Trophoblast cell (in vitro differentiated cells and primary cell): ENCODE results near the gene LMCD1.
A peak's percentile ranks its signal among the peaks of the same experiment; 100 is the strongest.

Experiments
- DNase-seq, 2 donors: peaks; one replicate each; pipeline ENCODE4 v3.0.0-alpha.2; 2016
- H2AFZ ChIP-seq: 2 replicates; pipeline ENCODE4 v1.6.1; 2013; ENCODE audit warnings: low read length, moderate library complexity, mild to moderate bottlenecking; ENCODE audit not compliant: insufficient read depth, poor library complexity
- H2AK5ac ChIP-seq: 2 replicates; pipeline ENCODE4 v1.6.1; 2013; ENCODE audit warnings: mild to moderate bottlenecking, low read length
- H2BK120ac ChIP-seq: 2 replicates; pipeline ENCODE4 v1.6.1; 2013; ENCODE audit warnings: low read length, mild to moderate bottlenecking, moderate library complexity; ENCODE audit not compliant: insufficient read depth, poor library complexity
- H2BK12ac ChIP-seq: 2 replicates; pipeline ENCODE4 v1.6.1; 2013; ENCODE audit warnings: mild to moderate bottlenecking, low read length, moderate library complexity
- H2BK5ac ChIP-seq: 2 replicates; pipeline ENCODE4 v1.6.1; 2013; ENCODE audit warnings: low read length, low read depth, moderate library complexity, mild to moderate bottlenecking; ENCODE audit not compliant: poor library complexity
- H3K14ac ChIP-seq: 2 replicates; pipeline ENCODE4 v1.6.1; 2013; ENCODE audit warnings: mild to moderate bottlenecking, low read length
- H3K18ac ChIP-seq: 2 replicates; pipeline ENCODE4 v1.6.1; 2013; ENCODE audit warnings: mild to moderate bottlenecking, low read length
- H3K23ac ChIP-seq: 2 replicates; pipeline ENCODE4 v1.6.1; 2013; ENCODE audit warnings: low read length
- H3K27ac ChIP-seq: 2 replicates; pipeline ENCODE4 v1.5.1; 2013; ENCODE audit warnings: low read depth, mild to moderate bottlenecking, inconsistent platforms, low read length, moderate library complexity
- H3K27me3 ChIP-seq: 2 replicates; pipeline ENCODE4 v1.6.1; 2013; ENCODE audit warnings: inconsistent platforms, mild to moderate bottlenecking, low read length, moderate library complexity; ENCODE audit not compliant: insufficient read depth
- H3K36me3 ChIP-seq, 2 experiments: 1 replicate in 1 of 2; 2 replicates in 1 of 2; pipeline ENCODE4 v1.6.1; 2013; ENCODE audit warnings: low read length in 2 of 2, mild to moderate bottlenecking in 2 of 2, moderate library complexity in 1 of 2; ENCODE audit not compliant: insufficient read depth in 2 of 2, control insufficient read depth in 1 of 2
- H3K4ac ChIP-seq: 2 replicates; pipeline ENCODE4 v1.6.1; 2013; ENCODE audit warnings: low read depth, mild to moderate bottlenecking, low read length, moderate library complexity
- H3K4me1 ChIP-seq, 2 experiments: 1 replicate in 1 of 2; 2 replicates in 1 of 2; pipeline ENCODE4 v1.6.1; 2013; ENCODE audit warnings: low read length in 2 of 2, mild to moderate bottlenecking in 2 of 2, moderate library complexity in 1 of 2; ENCODE audit not compliant: insufficient read depth in 2 of 2, control insufficient read depth in 1 of 2
- H3K4me2 ChIP-seq: 2 replicates; pipeline ENCODE4 v1.6.1; 2013; ENCODE audit warnings: inconsistent platforms, mild to moderate bottlenecking, low read length, moderate library complexity
- H3K4me3 ChIP-seq: 2 replicates; pipeline ENCODE4 v1.5.1; 2013; ENCODE audit warnings: mild to moderate bottlenecking, low read depth, low read length, inconsistent platforms
- H3K79me1 ChIP-seq: one replicate; pipeline ENCODE4 v1.6.1; 2013; ENCODE audit warnings: low read length
- H3K79me2 ChIP-seq: 2 replicates; pipeline ENCODE4 v1.6.1; 2013; ENCODE audit warnings: low read length, mild to moderate bottlenecking; ENCODE audit not compliant: control insufficient read depth, insufficient read depth, poor library complexity
- H3K9ac ChIP-seq: 2 replicates; pipeline ENCODE4 v1.6.1; 2013; ENCODE audit warnings: mild to moderate bottlenecking, low read length
- H3K9me3 ChIP-seq: 2 replicates; pipeline ENCODE4 v1.6.1; 2013; ENCODE audit warnings: low read depth, mild to moderate bottlenecking, control low read depth, inconsistent platforms, low read length; ENCODE audit not compliant: insufficient read depth
- H4K12ac ChIP-seq: 2 replicates; pipeline ENCODE4 v1.6.1; 2013; ENCODE audit warnings: low read depth, mild to moderate bottlenecking, low read length, moderate library complexity
- H4K8ac ChIP-seq: 2 replicates; pipeline ENCODE4 v1.6.1; 2013; ENCODE audit warnings: low read depth, mild to moderate bottlenecking, low read length, moderate library complexity
- H4K91ac ChIP-seq: one replicate; pipeline ENCODE4 v1.6.1; 2013; ENCODE audit warnings: low read depth, mild to moderate bottlenecking, low read length, moderate library complexity
- WGBS: extraction: QIAGEN DNeasy Blood & Tissue Kit; methylation state at CpG from one replicate; pipeline ENCODE4 v1.1.7; 2013; ENCODE audit warnings: missing lambda C conversion rate; ENCODE audit not compliant: insufficient read length, insufficient coverage; ENCODE audit errors: extremely low coverage; 5-methylcytosine and 5-hydroxymethylcytosine counted together

Gene LMCD1

DNA sequence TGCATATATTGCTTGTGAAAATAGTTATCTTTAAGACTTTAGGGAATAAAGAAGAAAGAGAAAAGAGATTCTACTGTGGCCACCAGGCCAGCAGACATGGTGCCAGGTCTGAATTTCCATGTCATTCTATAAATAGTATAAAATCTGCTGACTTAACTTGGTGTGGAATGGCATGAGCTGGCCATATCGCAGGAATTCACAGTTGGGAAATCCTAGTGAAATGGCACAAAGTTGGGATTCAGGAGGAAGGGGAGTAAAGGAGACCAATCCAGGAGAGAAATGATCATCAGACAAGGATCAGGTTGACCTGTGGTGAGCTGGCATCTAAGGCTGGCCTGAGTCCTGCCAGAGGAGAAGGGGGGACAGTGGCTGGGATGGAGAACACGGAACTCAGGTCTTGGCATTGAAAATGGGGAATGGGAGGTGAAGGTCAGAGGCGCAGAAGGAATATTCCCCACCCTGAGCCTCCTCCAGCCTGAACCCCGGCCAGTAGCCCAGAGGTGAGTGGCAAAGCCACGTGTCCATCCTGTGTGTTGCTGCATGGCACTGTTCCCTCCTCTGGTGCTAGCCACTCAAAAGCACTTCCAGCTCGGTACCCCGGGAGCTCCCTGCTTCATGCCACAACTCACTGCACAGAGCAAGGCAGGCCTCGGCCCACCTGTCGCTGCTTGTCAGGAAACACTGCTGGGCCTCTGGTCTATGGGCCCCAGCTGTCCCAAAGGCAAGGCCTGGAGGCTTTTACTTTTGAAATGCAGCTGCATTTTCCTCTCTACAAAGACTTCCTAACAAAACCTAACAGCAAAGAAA, 91.6 kb downstream of the LMCD1 start:
- Histone ChIP-seq H3K18ac (no peak overlapping the region), H3K27ac (no peak overlapping the region), H3K9me3 (no peaks in the 10 kb centered on the region), H4K8ac (no peak overlapping the region), H3K36me3 (no peaks in the 10 kb centered on the region), H3K4me3 (no peak overlapping the region), H3K9ac (no peak overlapping the region), H2BK12ac (no peak overlapping the region), H3K79me2 (no peaks in the 10 kb centered on the region), H3K4ac (no peak overlapping the region), H2BK5ac (no peak overlapping the region), H3K27me3 (no peaks in the 10 kb centered on the region), H3K14ac (no peak overlapping the region), H3K4me2 (no peak overlapping the region), H2AFZ (no peak overlapping the region), H2AK5ac (no peak overlapping the region), H4K12ac (no peak overlapping the region), H4K91ac (no peak overlapping the region), H2BK120ac (no peak overlapping the region), H3K4me1 (peaks cover 2 to 8% of the 10 kb centered on the region in 2 experiments), H3K23ac (no peak overlapping the region), H3K79me1 (peaks cover 3% of the 10 kb centered on the region)
- no CpG with 5 or more reads among the region's 9 CpGs for WGBS
- peak in 1 of 2 donors; percentile 42 for DNase-seq

DNA sequence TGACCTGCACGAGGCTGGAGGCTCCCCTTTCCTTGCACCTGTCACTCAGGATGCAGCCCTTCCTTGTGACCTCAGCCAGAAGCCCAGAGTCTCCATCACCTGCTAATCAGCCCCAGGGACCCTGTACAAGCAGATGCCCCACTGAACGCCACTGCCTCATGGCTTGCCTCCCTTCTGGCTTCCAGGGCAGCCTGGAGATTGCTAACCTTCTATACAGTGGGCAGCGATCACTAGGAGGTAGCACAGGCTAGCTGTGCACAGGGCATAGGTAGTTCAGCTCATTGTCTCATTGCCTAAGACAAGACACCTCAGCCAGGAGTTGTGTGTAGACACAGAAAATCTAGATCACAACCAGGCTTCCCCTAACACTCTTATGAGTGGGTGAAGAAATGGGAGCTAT, 93.6 kb downstream of the LMCD1 start:
- Histone ChIP-seq H3K23ac (no peak overlapping the region), H3K79me1 (no peaks in the 10 kb centered on the region), H3K4me2 (no peak overlapping the region), H3K27ac (no peak overlapping the region), H2AFZ (no peak overlapping the region), H3K27me3 (no peaks in the 10 kb centered on the region), H2BK12ac (no peak overlapping the region), H3K4ac (no peak overlapping the region), H3K79me2 (no peaks in the 10 kb centered on the region), H3K14ac (no peak overlapping the region), H2AK5ac (no peak overlapping the region), H3K9ac (no peak overlapping the region), H2BK5ac (no peak overlapping the region), H4K12ac (no peak overlapping the region), H3K4me1 (peaks cover 0 to 2% of the 10 kb centered on the region in 2 experiments), H3K9me3 (no peaks in the 10 kb centered on the region), H4K8ac (no peak overlapping the region), H2BK120ac (no peak overlapping the region), H3K18ac (no peak overlapping the region), H3K4me3 (no peak overlapping the region), H3K36me3 (no peaks in the 10 kb centered on the region), H4K91ac (no peak overlapping the region)
- DNase-seq: no peak
- no CpG with 5 or more reads among the region's 3 CpGs for WGBS

DNA sequence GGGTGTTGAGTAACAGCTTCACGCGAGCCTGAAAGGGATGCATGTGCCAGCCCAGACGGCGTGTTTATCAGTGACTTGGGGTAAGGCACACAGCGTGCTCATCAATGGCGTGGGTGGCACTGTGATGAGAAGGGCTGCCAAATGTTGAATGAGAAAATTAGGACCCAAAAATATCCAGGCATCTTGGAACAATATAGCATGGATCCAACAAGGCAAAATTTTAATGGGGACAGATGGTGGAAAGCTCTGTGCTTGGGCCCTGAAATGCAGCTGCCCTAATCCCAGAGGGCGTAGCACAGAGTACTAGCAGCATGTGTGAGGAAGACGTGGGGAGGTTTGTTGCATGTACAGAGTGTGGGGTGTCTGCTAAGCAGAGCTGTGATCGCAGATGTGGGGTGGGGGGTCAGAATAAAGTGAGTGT, 94.1 kb downstream of the LMCD1 start:
- Histone ChIP-seq H3K14ac (no peak overlapping the region), H2BK12ac (no peak overlapping the region), H3K4me2 (no peak overlapping the region), H3K27ac (no peak overlapping the region), H3K9me3 (no peaks in the 10 kb centered on the region), H2AFZ (no peak overlapping the region), H3K4me1 (no peaks in the 10 kb centered on the region), H3K9ac (peak overlapping the region; percentile 42), H3K4ac (no peak overlapping the region), H2AK5ac (no peak overlapping the region), H4K8ac (no peak overlapping the region), H2BK120ac (no peak overlapping the region), H3K79me1 (no peaks in the 10 kb centered on the region), H4K12ac (no peak overlapping the region), H3K36me3 (no peaks in the 10 kb centered on the region), H3K23ac (no peak overlapping the region), H3K4me3 (no peak overlapping the region), H2BK5ac (no peak overlapping the region), H3K27me3 (no peaks in the 10 kb centered on the region), H3K79me2 (no peaks in the 10 kb centered on the region), H3K18ac (no peak overlapping the region), H4K91ac (no peak overlapping the region)
- no CpG with 5 or more reads among the region's 9 CpGs for WGBS
- no peak for DNase-seq

DNA sequence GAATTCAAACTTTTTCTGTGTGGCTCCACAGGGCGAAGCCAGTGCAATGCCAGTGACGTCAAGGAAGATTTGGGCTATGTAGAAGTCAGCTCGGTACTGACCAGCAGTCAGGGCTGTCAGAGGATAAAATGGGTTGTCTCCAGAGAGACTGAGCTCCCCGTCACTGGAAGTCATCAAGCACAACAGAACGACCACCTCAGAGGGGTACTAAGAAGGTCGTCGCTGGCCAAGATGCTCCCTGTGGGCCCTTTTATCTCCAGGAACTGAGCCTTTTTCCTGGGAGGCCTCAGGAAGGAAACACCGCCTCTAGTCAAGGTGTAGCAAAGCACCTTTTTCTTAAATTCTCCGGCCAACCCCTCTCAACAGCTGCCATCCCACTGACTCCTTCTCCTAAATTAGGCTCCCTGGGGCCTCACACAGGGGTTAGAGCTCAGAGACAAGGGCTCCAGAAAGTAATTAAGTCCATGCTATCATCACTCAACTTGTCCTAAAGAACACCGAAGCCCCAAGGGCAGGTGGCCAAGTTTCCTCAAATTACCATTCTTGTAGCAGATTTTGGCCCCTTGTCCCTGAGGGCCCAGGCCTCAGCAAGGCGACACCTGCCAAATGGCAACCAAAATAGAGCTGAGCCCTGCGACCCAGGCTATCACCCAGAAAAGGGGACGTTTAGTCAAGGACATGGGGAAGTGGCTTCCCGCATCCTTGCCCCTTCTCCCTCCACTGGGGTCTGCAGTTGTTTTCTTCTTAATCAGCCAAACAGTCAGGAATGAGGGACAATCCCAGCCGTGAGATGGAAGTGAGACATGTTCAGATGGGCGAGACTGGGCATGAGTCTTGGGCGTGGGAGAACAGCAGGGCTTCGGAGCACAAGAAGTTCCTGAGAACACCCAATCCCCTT, 94.9 kb downstream of the LMCD1 start:
- Histone ChIP-seq H3K4me1 (no peaks in the 10 kb centered on the region), H3K79me2 (no peaks in the 10 kb centered on the region), H4K8ac (no peak overlapping the region), H2BK120ac (no peak overlapping the region), H3K9me3 (no peaks in the 10 kb centered on the region), H3K4ac (no peak overlapping the region), H4K12ac (no peak overlapping the region), H3K23ac (no peak overlapping the region), H3K79me1 (no peaks in the 10 kb centered on the region), H3K27ac (no peak overlapping the region), H2AK5ac (no peak overlapping the region), H3K18ac (no peak overlapping the region), H2BK5ac (no peak overlapping the region), H3K4me2 (no peak overlapping the region), H3K36me3 (no peaks in the 10 kb centered on the region), H3K9ac (no peak overlapping the region), H2BK12ac (no peak overlapping the region), H3K27me3 (no peaks in the 10 kb centered on the region), H2AFZ (no peak overlapping the region), H3K14ac (no peak overlapping the region), H4K91ac (no peak overlapping the region), H3K4me3 (no peak overlapping the region)
- WGBS: no CpG with 5 or more reads among the region's 18 CpGs
- DNase-seq: no peak
